Adrenal gland (tissue), 12 donors: Measurements from ENCODE around the gene MBIP. TPM values are rescaled to one million over a fixed set of nuclear protein-coding genes. Genes with fewer than 3 reads are reported as not detected.

Experiments used
- DNase-seq, 7 donors: peaks; one replicate each; pipeline ENCODE4 v3.0.0-alpha.2; 2019 to 2020
- H3K27ac ChIP-seq, 5 donors: fragments of 200-600 bp; sonication (generic) in 4 of 5; 1 replicate in 3 of 5; 2 replicates in 2 of 5; pipeline versions ENCODE4 v1.5.1 to v1.8.0; 2016 to 2020; ENCODE audit warnings: mild to moderate bottlenecking in 1 of 5
- H3K27me3 ChIP-seq: fragments of 200-600 bp; 2 replicates; pipeline ENCODE4 v1.8.0; 2021
- H3K36me3 ChIP-seq, 2 donors: fragments of 200-600 bp; replicated peaks in 1 of 2; 1 replicate in 1 of 2; 2 replicates in 1 of 2; pipeline versions ENCODE4 v1.5.1 to v1.8.0; 2018 to 2022
- H3K4me1 ChIP-seq, 2 donors: fragments of 200-600 bp; replicated peaks in 1 of 2; 1 replicate in 1 of 2; 2 replicates in 1 of 2; pipeline versions ENCODE4 v1.5.1 to v1.8.0; 2018 to 2021
- H3K4me3 ChIP-seq, 4 donors: fragments of 200-600 bp; sonication (generic) in 3 of 4; one replicate each; pipeline ENCODE4 v1.5.1; 2016 to 2018
- H3K9me3 ChIP-seq, 3 donors: fragments of 200-600 bp; sonication (generic) in 1 of 3; replicated peaks in 1 of 3; 1 replicate in 2 of 3; 2 replicates in 1 of 3; pipeline versions ENCODE4 v1.5.1 to v1.8.0; 2016 to 2021
- CTCF ChIP-seq, 6 experiments: fragments of 450-650 bp in 4 of 6; fragments of 200-600 bp in 2 of 6; sonication (generic) in 1 of 6; IDR thresholded peaks; 1 replicate in 5 of 6; 2 replicates in 1 of 6; pipeline versions ENCODE4 v1.5.1 to v1.8.0; 2016 to 2021; ENCODE audit warnings: antibody characterized with exemption in 6 of 6, mild to moderate bottlenecking in 2 of 6, moderate library complexity in 1 of 6
- POLR2A ChIP-seq, 2 donors: fragments of 450-650 bp; IDR thresholded peaks; one replicate each; pipeline ENCODE4 v1.6.1; 2017; ENCODE audit warnings: antibody characterized with exemption in 2 of 2, mild to moderate bottlenecking in 2 of 2, moderate library complexity in 1 of 2
- WGBS, 4 donors: extraction: QIAGEN DNeasy Blood & Tissue Kit in 2 of 4; methylation state at CpG; one replicate each; pipeline versions ENCODE4 v1.1.5 to v1.1.7; 2013 to 2017; 5-methylcytosine and 5-hydroxymethylcytosine counted together
- intact Hi-C, 2 donors: fragments of 100-400 bp; cut with DNase I; formaldehyde crosslinking; loops; one replicate each; pipeline versions ENCODE4 v1.14.1 to v1.15.0; 2022 to 2023
- polyA plus RNA-seq, 3 donors: library from polyadenylated mRNA; stranded (reverse); fragments of 200-250 nt in 2 of 3; fragments of 350-450 nt in 1 of 3; fragmentation: Illumina TruSeq in 1 of 3; extraction: RNeasy Lipid Tissue Mini Kit (QIAGEN cat#74804) in 1 of 3; gene quantifications; one replicate each; pipeline ENCODE4 v1.2.3, GENCODE V29; 2013 to 2014
- total RNA-seq, 9 donors: library from RNA; depleted of rRNA in 4 of 9; stranded (reverse); fragments of >200 nt in 4 of 9; fragments of 120-200 nt in 1 of 9; fragmentation: NEBNext Ultra II Directional in 1 of 9; extraction: Animal tissue kit (Norgen Biotek cat#: 25700) in 1 of 9; gene quantifications; one replicate each; pipeline versions ENCODE4 v1.1.0 to v1.2.4, GENCODE V29; 2013 to 2023
- donor health status: healthy with polysubstance abuse.
- donor health status: Bipolar disorder and iron deficiency.
- donor health status: DM: yes; HTN: yes; CAD: no.
- donor health status: DM: no; HTN: no; CAD: no.
- donor health status: DM: no; HTN: no; CAD: no.
- donor health status: DM: yes; HTN: yes; CAD: no.

Gene MBIP
- total and polyA plus RNA-seq, 12 donors: 10.5 to 68.3 (median 23.5) TPM

- no peaks in the 10 kb centered on the region for H3K27me3 ChIP-seq
- no peak overlapping the region for H3K27ac ChIP-seq
- intact Hi-C loops: no loop called here
- no peaks in the 10 kb centered on the region for H3K9me3 ChIP-seq
- 71 to 91% (median 85%) methylated on average over 2 of the region's 2 CpGs for WGBS, 4 donors
- H3K4me1 ChIP-seq: no peaks in the 10 kb centered on the region
- no peaks in the 10 kb centered on the region for H3K36me3 ChIP-seq
- no peak for DNase-seq
- H3K4me3 ChIP-seq: no peak overlapping the region
- no peak for TF ChIP-seq CTCF (IDR thresholded peaks at IDR 0.05)
- no peak for TF ChIP-seq POLR2A (IDR thresholded peaks at IDR 0.05)
These were observed 43.3 kb upstream of the MBIP start for GRCh38 chr14:36363704-36364103.

- no peak for DNase-seq
- Histone ChIP-seq H3K27ac (no peak overlapping the region), H3K4me3 (no peak overlapping the region), H3K9me3 (no peaks in the 10 kb centered on the region), H3K36me3 (no peaks in the 10 kb centered on the region), H3K27me3 (no peaks in the 10 kb centered on the region), H3K4me1 (no peaks in the 10 kb centered on the region)
- TF ChIP-seq POLR2A (IDR thresholded peaks at IDR 0.05) (no peak), CTCF (IDR thresholded peaks at IDR 0.05) (no peak)
- 51 to 67% (median 58%) methylated on average over 3 of the region's 3 CpGs for WGBS, 4 donors
- intact Hi-C loops: no loop called here
These were observed 42.2 kb upstream of the MBIP start for GRCh38 chr14:36362648-36363047.

- H3K27me3 ChIP-seq: no peaks in the 10 kb centered on the region
- no peaks in the 10 kb centered on the region for H3K4me1 ChIP-seq
- intact Hi-C loops: no loop called here
- H3K36me3 ChIP-seq: no peaks in the 10 kb centered on the region
- TF ChIP-seq POLR2A (IDR thresholded peaks at IDR 0.05) (no peak), CTCF (IDR thresholded peaks at IDR 0.05) (no peak)
- H3K27ac ChIP-seq: no peak overlapping the region
- 67 to 78% (median 75%) methylated on average over 2 of the region's 2 CpGs for WGBS, 4 donors
- H3K4me3 ChIP-seq: no peak overlapping the region
- H3K9me3 ChIP-seq: peaks cover 0 to 7% (median 0%) of the 10 kb centered on the region in 3 donors
- no peak for DNase-seq
These were observed 40.9 kb upstream of the MBIP start for GRCh38 chr14:36361210-36361853.

- no peak for TF ChIP-seq CTCF (IDR thresholded peaks at IDR 0.05)
- TF ChIP-seq POLR2A (IDR thresholded peaks at IDR 0.05): no peak
- intact Hi-C loops: no loop called here
- DNase-seq: no peak
- WGBS, 4 donors: 50 to 58% (median 54%) methylated on average over 1 of the region's 1 CpG
- H3K36me3 ChIP-seq: no peaks in the 10 kb centered on the region
- H3K27ac ChIP-seq: no peak overlapping the region
- H3K27me3 ChIP-seq: no peaks in the 10 kb centered on the region
- H3K4me1 ChIP-seq: no peaks in the 10 kb centered on the region
- no peak overlapping the region for H3K4me3 ChIP-seq
- peaks cover 0 to 7% (median 0%) of the 10 kb centered on the region in 3 donors for H3K9me3 ChIP-seq
These were observed 36.4 kb upstream of the MBIP start for GRCh38 chr14:36356862-36357261.
